GM23338 (cell line): ENCODE results near the gene NAALADL2. TPM values are rescaled to one million over a fixed set of nuclear protein-coding genes. Genes with fewer than 3 reads are reported as not detected.

Experiments used
- ATAC-seq: fragments of 200-7000 bp; cut with Tn5 transposase; 3 replicates; pipeline ENCODE4 v1.9.1; 2020
- DNase-seq: peaks from one replicate; pipeline ENCODE4 v3.0.0-alpha.2; 2015; ENCODE audit warnings: low spot score
- H2AFZ ChIP-seq: fragments of 200-600 bp; sonication (generic); 2 replicates; pipeline ENCODE4 v1.8.0; 2016; ENCODE audit warnings: antibody characterized with exemption, mild to moderate bottlenecking, moderate library complexity
- H3F3A ChIP-seq: fragments of 200-600 bp; sonication (generic); replicated peaks from 2 replicates; pipeline ENCODE4 v1.8.0; 2017; ENCODE audit warnings: antibody characterized with exemption, mixed run types, low read depth
- H3K27ac ChIP-seq: fragments of 200-600 bp; sonication (generic); 2 replicates; pipeline ENCODE4 v1.6.1; 2016; ENCODE audit warnings: low read depth
- H3K27me3 ChIP-seq: fragments of 200-600 bp; sonication (generic); 2 replicates; pipeline ENCODE4 v1.8.0; 2016; ENCODE audit warnings: mild to moderate bottlenecking, mixed run types, moderate library complexity; ENCODE audit not compliant: insufficient read depth
- H3K36me3 ChIP-seq: fragments of 200-600 bp; sonication (generic); 2 replicates; pipeline ENCODE4 v1.8.0; 2016; ENCODE audit warnings: mild to moderate bottlenecking; ENCODE audit not compliant: insufficient read depth
- H3K4me1 ChIP-seq: fragments of 200-600 bp; sonication (generic); 2 replicates; pipeline ENCODE4 v1.8.0; 2016; ENCODE audit warnings: mild to moderate bottlenecking, moderate library complexity; ENCODE audit not compliant: insufficient read depth
- H3K4me2 ChIP-seq: fragments of 200-600 bp; sonication (generic); 2 replicates; pipeline ENCODE4 v1.7.1; 2017; ENCODE audit warnings: mixed run types
- H3K4me3 ChIP-seq: fragments of 200-600 bp; sonication (generic); 2 replicates; pipeline ENCODE4 v1.6.1; 2016; ENCODE audit warnings: mixed run types
- H3K79me2 ChIP-seq: fragments of 200-600 bp; sonication (generic); replicated peaks from 2 replicates; pipeline ENCODE4 v1.8.0; 2017; ENCODE audit warnings: mild to moderate bottlenecking; ENCODE audit not compliant: insufficient read depth
- H3K9me2 ChIP-seq: fragments of 200-600 bp; sonication (generic); 2 replicates; pipeline ENCODE4 v1.8.0; 2017; ENCODE audit not compliant: insufficient read depth
- H4K20me1 ChIP-seq: fragments of 200-600 bp; sonication (generic); replicated peaks from 2 replicates; pipeline ENCODE4 v1.8.0; 2017; ENCODE audit warnings: mild to moderate bottlenecking; ENCODE audit not compliant: insufficient read depth
- H3K27ac Mint-ChIP-seq: 2 replicates; pipeline ENCODE4 v1.8.0; 2020; ENCODE audit warnings: inconsistent platforms, mild to moderate bottlenecking, moderate library complexity, mixed read lengths
- H3K27me3 Mint-ChIP-seq: 3 replicates; pipeline ENCODE4 v1.8.0; 2022; ENCODE audit warnings: low read depth, mild to moderate bottlenecking, moderate library complexity, mixed read lengths, inconsistent platforms; ENCODE audit not compliant: insufficient read depth, poor library complexity
- H3K36me3 Mint-ChIP-seq: 3 replicates; pipeline ENCODE4 v1.8.0; 2021; ENCODE audit warnings: low read depth, mild to moderate bottlenecking, inconsistent platforms, moderate library complexity, mixed read lengths
- H3K4me1 Mint-ChIP-seq: 3 replicates; pipeline ENCODE4 v1.8.0; 2020; ENCODE audit warnings: mild to moderate bottlenecking, inconsistent platforms, mixed read lengths
- H3K4me3 Mint-ChIP-seq: 3 replicates; pipeline ENCODE4 v1.8.0; 2021; ENCODE audit warnings: moderate library complexity, mild to moderate bottlenecking, inconsistent platforms, mixed read lengths
- H3K9me3 Mint-ChIP-seq: 3 replicates; pipeline ENCODE4 v1.8.0; 2020; ENCODE audit warnings: moderate library complexity, mild to moderate bottlenecking, inconsistent platforms, mixed read lengths
- CREB1 ChIP-seq: fragments of 250-450 bp; sonication (Bioruptor Pico); IDR thresholded peaks from 2 replicates; pipeline ENCODE4 v1.5.0; 2020; ENCODE audit warnings: low read depth, mild to moderate bottlenecking, moderate library complexity
- CTCF ChIP-seq, 2 experiments: fragments of 200-600 bp in 1 of 2; sonication (generic) in 1 of 2; conservative IDR thresholded peaks; 2 replicates each; pipeline versions ENCODE4 v1.5.1 to v1.6.1; 2016 to 2017; ENCODE audit warnings: antibody characterized with exemption in 2 of 2, low read depth in 2 of 2, mild to moderate bottlenecking in 2 of 2, moderate library complexity in 1 of 2
- ETS1 ChIP-seq: IDR thresholded peaks from 2 replicates; pipeline ENCODE4 v1.6.1; 2016; ENCODE audit warnings: antibody characterized with exemption
- EZH2 ChIP-seq: fragments of 200-600 bp; sonication (generic); IDR thresholded peaks from one replicate; pipeline ENCODE4 v1.8.0; 2017; ENCODE audit warnings: antibody characterized with exemption, mild to moderate bottlenecking, low read depth; ENCODE audit not compliant: unreplicated experiment
- EZH2phosphoT487 ChIP-seq: fragments of 200-600 bp; sonication (generic); IDR thresholded peaks from one replicate; pipeline ENCODE4 v1.8.1; 2018; ENCODE audit warnings: antibody characterized with exemption; ENCODE audit not compliant: unreplicated experiment
- NANOG ChIP-seq: IDR thresholded peaks from 2 replicates; pipeline ENCODE4 v1.6.1; 2016; ENCODE audit warnings: antibody characterized with exemption, borderline replicate concordance
- POLR2AphosphoS5 ChIP-seq: IDR thresholded peaks from 2 replicates; pipeline ENCODE4 v1.6.1; 2016; ENCODE audit warnings: antibody characterized with exemption, low read depth
- REST ChIP-seq: IDR thresholded peaks from one replicate; pipeline ENCODE4 v1.6.1; 2018; ENCODE audit warnings: antibody characterized with exemption; ENCODE audit not compliant: unreplicated experiment
- ZNF462 ChIP-seq: fragments of 250-450 bp; sonication (Bioruptor Pico); IDR thresholded peaks from 2 replicates; pipeline ENCODE4 v1.5.0; 2020; ENCODE audit warnings: mild to moderate bottlenecking, moderate library complexity
- polyA plus RNA-seq: library from polyadenylated mRNA; unstranded; fragments of >200 nt; fragmentation: Nextera tagmentation; extraction: Ambion mirVana; gene quantifications from 2 replicates; pipeline ENCODE4 v1.2.1, GENCODE V29; 2016
- total RNA-seq: library from RNA; depleted of rRNA; stranded (reverse); fragments of >200 nt; shearing (Covaris generic); gene quantifications from 2 replicates; pipeline ENCODE4 v1.2.3, GENCODE V29; 2014

NAALADL2 gene
- total and polyA plus RNA-seq, 2 experiments from 2014 or later, result 1.6 to 2.6 TPM

- Histone ChIP-seq H3F3A (no peaks in the 10 kb centered on the region), H3K9me2 (no peaks in the 10 kb centered on the region), H3K4me3 (no peak overlapping the region), H3K27ac (no peak overlapping the region), H3K4me2 (no peak overlapping the region), H3K27me3 (no peaks in the 10 kb centered on the region), H3K4me1 (peaks cover 32% of the 10 kb centered on the region), H2AFZ (no peak overlapping the region), H3K79me2 (no peaks in the 10 kb centered on the region), H3K36me3 (no peaks in the 10 kb centered on the region), H4K20me1 (no peaks in the 10 kb centered on the region)
- Mint-ChIP-seq H3K36me3 (no peaks in the 10 kb centered on the region), H3K4me1 (peaks cover 9% of the 10 kb centered on the region), H3K4me3 (no peak overlapping the region), H3K27ac (no peak overlapping the region), H3K9me3 (no peaks in the 10 kb centered on the region), H3K27me3 (no peaks in the 10 kb centered on the region)
- no peak for DNase-seq
- no peak for TF ChIP-seq CREB1
- TF ChIP-seq ETS1, result no peak
- no peak for TF ChIP-seq NANOG
- TF ChIP-seq CTCF (conservative IDR thresholded peaks at IDR 0.05; ENCODE audit: low read depth in 2 of 2), result no peak
- no peak for TF ChIP-seq POLR2AphosphoS5
- no peak for TF ChIP-seq ZNF462
- no peak for TF ChIP-seq REST
- no peak for TF ChIP-seq EZH2phosphoT487
- no peak for TF ChIP-seq EZH2
- ATAC-seq, result no peak
These were observed 980.4 kb downstream of the NAALADL2 start for GRCh38 chr3:175839366-175840005.
